ENCODE results near the gene SH3D19. TPM values are rescaled to one million over a fixed set of nuclear protein-coding genes. Genes with fewer than 3 reads are reported as not detected.

Gene SH3D19
- total and polyA plus RNA-seq, 2 of the 4 experiments (the other 2 are of a cell fraction) = 14.4 to 27.2 TPM

DNA sequence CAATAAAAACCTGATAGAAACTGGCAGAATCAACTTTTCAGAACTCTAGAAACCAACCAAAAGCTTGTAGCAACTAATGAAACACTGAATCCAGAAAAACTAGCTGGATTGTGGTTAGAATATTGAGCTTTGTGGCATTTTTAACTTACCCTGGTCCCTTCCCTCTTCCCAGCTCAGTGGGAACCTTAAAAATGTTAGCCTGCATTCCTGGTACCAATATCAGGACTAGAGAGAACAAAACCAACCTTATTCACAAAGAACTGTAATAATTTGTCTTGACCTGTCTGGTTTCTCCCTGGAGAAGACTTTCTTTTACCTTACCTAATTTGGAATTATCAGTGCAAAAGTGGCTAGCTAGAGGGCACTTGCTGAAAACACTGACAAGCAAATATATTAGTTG, 21.2 kb downstream of the SH3D19 start:
- Histone ChIP-seq H3K9me1 (ENCODE audit: insufficient read depth, low read length) (no peaks in the 10 kb centered on the region), H3K4me3 (ENCODE audit: insufficient read depth, low read depth, low read length) (no peak overlapping the region), H2BK20ac (ENCODE audit: low read depth, low read length) (no peak overlapping the region), H3K14ac (replicated peaks; ENCODE audit: low read depth, low read length) (no peak overlapping the region), H2BK5ac (ENCODE audit: low read depth, low read length, poor library complexity, severe bottlenecking) (no peak overlapping the region), H4K8ac (ENCODE audit: low read depth in 2 of 2, low read length in 2 of 2) (no peak overlapping the region), H3K9ac (ENCODE audit: low read depth, low read length) (no peak overlapping the region), H2AK5ac (ENCODE audit: low read depth, low read length) (no peak overlapping the region), H3K27ac (ENCODE audit: insufficient read depth, low read length) (no peak overlapping the region), H3K56ac (ENCODE audit: extremely low read depth, insufficient read depth, low read length) (no peak overlapping the region), H2BK15ac (ENCODE audit: low read depth, low read length) (no peak overlapping the region), H2AK9ac (replicated peaks; ENCODE audit: low read depth, low read length, poor library complexity) (no peak overlapping the region), H3K4me2 (ENCODE audit: low read depth, low read length) (no peak overlapping the region), H4K20me1 (ENCODE audit: insufficient read depth, low read length) (no peaks in the 10 kb centered on the region), H3K23ac (ENCODE audit: low read depth, low read length) (no peak overlapping the region), H2AFZ (replicated peaks; ENCODE audit: low read length, poor library complexity) (no peak overlapping the region), H3K9me3 (ENCODE audit: control insufficient read depth, insufficient read depth, low read length) (no peaks in the 10 kb centered on the region), H3K27me3 (ENCODE audit: control insufficient read depth, insufficient read depth, low read length) (no peaks in the 10 kb centered on the region), H4K5ac (ENCODE audit: low read depth, low read length) (no peak overlapping the region), H4K91ac (ENCODE audit: insufficient read depth, low read depth, low read length) (no peak overlapping the region), H3K4ac (ENCODE audit: low read depth, low read length) (no peak overlapping the region), H3K4me1 (ENCODE audit: control insufficient read depth, insufficient read depth, low read length) (no peaks in the 10 kb centered on the region), H2BK120ac (ENCODE audit: low read depth, low read length) (no peak overlapping the region), H3K36me3 (ENCODE audit: control insufficient read depth, insufficient read depth, low read length) (no peaks in the 10 kb centered on the region), H3K18ac (ENCODE audit: low read depth, low read length) (no peak overlapping the region), H3K79me1 (ENCODE audit: low read depth in 1 of 2, low read length in 2 of 2) (0 out of 4 replicates have a peak, but pooled peaks cover 0 to 4% of the 10 kb centered on the region in 2 experiments)
- ATAC-seq (ENCODE audit: low read depth) = no peak
- CTCF ChIA-PET = interaction anchor here (1.5 to 1.9 kb wide), 2 partner anchors 10 to 27 kb away, joined by 4 to 6 read pairs; partner anchors contain the start of gene PRSS48
- POLR2A ChIA-PET (ENCODE audit: unreplicated experiment) = no interaction called here
- dilution Hi-C loops (cut with HindIII; ENCODE audit: low sequenced_read_pairs, unreplicated experiment) = no loop called here
- intact Hi-C loops (cut with micrococcal nuclease) = no loop called here
- no TSS peak for BruUV-seq (replicated peaks)
- in situ Hi-C loops (cut with MboI; ENCODE audit: low sequenced_read_pairs) = no loop called here
- TF ChIP-seq POLR2A (IDR thresholded peaks at IDR 0.05; ENCODE audit: low read depth, low read length) = no peak
- DNase-seq = no peak
